NCI-H1417 (cell line): ENCODE results near the gene USF2.

Experiments used
- DNase-seq, 3 experiments: peaks; one replicate each; lab custom pipeline; 2025; lab: John Stamatoyannopoulos, UW

USF2 gene

DNA sequence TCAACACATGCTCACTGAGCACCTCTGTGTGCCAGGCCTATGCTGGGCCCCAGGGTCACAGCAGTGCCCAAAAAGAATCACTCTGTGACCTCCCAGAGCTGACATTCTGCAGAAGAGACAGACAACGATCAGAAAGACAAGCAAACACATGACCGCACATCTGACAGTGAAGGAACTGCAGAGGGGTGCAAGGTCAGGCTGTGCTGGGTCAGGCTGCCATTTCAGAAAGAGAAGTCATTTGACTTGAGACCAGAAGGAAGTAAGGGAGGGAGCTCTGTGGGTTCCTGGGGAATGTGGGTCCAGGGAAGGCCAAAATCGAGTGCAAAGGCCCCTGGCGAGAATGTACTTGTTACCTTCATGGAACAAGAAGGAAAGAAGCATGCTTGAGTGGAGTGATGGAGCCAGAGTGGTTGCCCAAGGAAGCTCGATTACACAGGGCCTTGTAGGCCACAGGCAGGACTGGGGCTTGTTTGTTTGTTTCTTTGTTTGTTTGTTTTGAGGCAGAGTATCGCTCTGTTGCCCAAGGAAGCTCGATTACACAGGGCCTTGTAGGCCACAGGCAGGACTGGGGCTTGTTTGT lies 48.8 kb downstream of the USF2 start:
- DNase-seq: no peak

DNA sequence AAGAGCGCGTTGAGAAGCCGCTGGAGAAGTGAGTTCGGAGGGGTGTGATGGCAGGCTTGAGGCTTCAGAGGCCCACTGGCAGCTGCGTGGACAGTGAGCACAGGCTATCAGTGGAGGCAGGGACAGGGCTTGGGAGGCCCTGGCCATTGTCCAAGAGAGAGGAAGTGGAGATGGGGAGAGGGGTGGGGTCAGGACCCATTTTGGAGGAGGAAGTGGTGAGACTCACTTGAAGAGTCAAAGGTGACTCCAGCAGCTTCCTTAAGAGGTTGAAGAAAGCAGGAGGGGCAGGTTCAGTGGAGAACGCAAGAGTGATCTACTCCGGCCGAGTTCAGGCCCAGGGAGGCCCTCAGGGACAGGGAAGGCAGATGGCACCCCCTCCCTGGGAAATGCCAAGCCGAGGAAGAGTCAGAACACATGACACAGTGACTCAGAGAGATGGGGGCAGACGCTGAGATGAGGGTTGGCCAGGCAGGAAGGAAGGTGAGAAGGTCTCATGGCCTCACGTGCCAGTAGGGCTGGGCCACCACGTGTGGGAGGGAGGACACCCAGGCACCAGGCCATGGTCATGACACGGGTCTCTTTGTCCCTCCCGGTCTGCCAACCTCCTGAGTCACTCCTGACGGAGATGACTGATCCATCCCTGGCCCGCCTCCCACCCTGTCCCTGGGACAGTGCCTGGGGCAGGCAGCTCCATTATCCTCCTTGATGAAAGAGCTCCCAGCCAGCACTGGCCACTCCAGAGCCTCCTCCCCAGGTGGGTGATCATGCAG lies 50.1 kb downstream of the USF2 start:
- no peak for DNase-seq

DNA sequence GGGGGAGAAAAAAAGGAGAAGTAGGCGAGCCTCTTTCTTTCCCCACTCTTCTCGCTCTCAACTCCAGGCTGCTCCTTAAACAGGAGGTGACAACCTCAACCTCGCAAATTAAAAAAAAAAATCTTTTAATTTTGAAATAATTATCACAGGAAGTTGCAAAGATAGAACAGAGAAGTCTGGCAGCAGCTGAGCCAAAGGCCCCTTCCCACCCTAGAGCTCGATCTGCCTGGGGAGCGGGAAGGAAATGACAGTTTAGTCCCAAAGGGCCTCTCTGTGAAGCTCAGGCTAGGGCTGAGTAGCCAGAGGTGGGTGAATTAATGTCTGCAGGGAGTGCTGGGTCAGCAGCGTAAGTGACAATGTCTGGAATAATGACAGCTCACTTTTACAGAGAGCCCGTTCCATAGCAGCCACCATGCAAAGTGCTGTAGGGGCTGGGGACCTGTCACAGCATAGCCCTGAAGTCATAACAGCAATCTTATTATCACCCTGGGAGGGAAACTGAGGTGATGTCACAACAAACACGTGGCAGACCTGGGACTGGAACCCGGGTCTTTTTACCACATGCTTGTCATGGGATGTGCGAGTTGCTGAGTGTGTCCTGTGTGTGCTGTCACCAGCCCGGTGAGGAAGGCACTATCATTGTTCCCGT lies 51.4 kb downstream of the USF2 start:
- no peak for DNase-seq

DNA sequence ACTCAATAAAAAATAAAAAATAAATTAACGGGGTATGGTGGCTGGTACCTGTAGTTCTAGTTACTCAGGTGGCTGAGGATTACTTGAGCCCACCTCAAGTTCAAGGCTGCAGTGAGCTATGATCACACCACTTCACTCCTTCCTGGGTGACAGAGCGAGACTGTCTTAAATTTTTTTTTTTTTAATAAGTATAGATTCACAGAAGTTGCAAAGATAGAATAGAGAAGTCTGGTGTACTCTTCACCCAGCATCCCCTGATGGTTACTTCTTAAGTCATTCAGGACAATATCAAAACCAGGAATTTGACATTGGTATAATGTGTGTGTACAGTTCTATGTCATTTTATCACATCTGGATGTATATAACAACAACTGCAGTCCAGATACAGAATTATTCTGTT lies 52.5 kb downstream of the USF2 start:
- no peak for DNase-seq

DNA sequence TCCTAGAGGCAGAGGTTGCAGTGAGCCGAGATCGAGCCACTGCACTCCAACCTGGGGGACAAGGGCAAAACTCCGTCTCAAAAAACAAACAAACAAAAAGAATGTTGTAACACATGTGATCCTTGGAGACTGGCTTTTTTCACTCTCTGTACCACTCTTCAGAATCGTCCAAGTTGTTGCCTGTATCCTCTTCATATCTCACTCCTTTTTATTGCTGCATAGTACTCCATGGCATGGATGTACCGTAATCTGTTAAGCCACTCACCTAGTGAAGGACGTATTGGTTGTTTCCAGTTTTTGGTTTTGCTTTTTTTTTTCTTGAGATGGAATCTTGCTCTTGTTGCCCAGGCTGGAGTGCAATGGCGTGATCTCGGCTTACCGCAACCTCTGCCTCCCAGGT lies 53.3 kb downstream of the USF2 start:
- no peak for DNase-seq

DNA sequence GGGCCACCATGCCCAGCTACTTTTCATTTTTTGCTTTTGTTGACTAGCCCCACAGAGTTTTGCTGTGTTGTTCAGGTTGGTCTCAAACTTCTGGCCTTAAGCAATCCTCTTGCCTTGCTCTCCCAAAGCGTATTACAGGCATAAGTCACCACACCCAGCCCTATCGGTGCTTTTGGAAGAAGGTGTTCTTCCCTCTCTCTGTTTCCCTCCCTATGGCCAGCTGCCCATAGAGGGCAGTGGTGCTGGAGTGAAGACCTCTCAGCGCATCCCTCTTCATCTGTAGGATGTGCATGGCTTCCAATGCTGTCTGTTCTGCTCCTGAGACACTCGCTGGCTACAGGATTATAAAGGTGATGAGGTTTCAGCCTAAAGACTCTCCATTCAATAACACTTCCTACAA lies 58.9 kb downstream of the USF2 start:
- DNase-seq: no peak

DNA sequence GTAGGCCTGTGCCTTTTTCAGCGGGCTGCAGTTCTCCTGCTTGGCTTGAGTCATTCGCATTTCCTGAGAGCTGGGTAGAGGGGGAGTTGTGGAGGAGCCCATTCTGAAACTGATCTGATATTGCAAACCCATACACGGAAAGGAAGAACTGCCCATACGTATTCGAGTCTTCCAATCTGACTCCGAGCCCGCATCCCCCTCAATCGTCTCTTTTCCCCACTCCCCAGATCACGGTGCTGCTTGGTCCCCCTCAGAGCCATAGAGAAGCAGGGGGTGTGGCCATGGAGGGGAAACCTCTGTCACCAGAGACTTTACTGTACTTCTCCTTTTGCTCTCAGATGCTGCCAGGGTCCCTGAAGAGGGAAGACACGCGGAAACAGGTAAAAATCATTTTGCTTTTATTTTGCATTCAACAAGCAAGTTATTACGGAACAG lies 60.1 kb downstream of the USF2 start, which contains the start of gene CD22:
CD22 (plus strand) TSS at position 337 of the 435 bp plus-strand sequence. CDS start 2,854 bp downstream, outside the sequence.
- no peak for DNase-seq

DNA sequence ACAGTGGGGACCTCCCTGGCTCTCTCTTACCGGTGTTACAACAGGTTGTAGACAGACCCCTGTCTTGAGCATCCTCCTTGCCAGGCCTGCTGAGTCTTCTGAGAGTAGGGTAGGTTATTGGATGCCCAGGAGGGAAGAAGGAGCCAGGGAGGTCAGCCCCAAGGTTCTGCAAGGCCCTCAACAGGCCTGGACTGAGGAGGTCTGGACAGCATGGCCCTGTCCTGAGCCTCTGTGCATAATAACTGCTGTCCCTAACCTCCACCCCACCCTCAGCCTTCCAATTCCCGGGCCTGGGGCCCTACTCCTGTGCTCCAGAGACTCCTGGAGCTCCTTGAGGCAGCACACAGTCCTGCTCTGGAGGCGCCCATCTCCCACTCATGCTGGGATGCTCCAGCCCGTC lies 60.6 kb downstream of the USF2 start:
- DNase-seq: no peak
